GM23248 (cell line): ENCODE results near the gene PYY.

Experiments used
- EZH2 ChIP-seq: fragments of 200-600 bp; sonication (generic); IDR thresholded peaks from 2 replicates; pipeline ENCODE4 v1.6.1; 2018; ENCODE audit warnings: antibody characterized with exemption, mild to moderate bottlenecking; ENCODE audit not compliant: insufficient read depth, poor library complexity, severe bottlenecking
- EZH2phosphoT487 ChIP-seq: fragments of 200-600 bp; sonication (generic); IDR thresholded peaks from 2 replicates; pipeline ENCODE4 v1.6.1; 2018; ENCODE audit warnings: antibody characterized with exemption, moderate library complexity, mild to moderate bottlenecking, low read depth; ENCODE audit not compliant: insufficient read depth

GRCh38 chr17:43918026-43918389 is 35.7 kb downstream of the PYY start:
- TF ChIP-seq EZH2 = no peak
- no peak for TF ChIP-seq EZH2phosphoT487
